Epithelial cell of esophagus (primary cell): Measurements from ENCODE around the gene ITSN1.
A peak's percentile ranks its signal among the peaks of the same experiment; 100 is the strongest.
"Not testable (repeated sequence)": the region's sequence is repeated elsewhere in the genome, so short reads cannot be mapped to it uniquely, and the experiment has no call there.

ENCODE experiments used
- DNase-seq: peaks from one replicate; pipeline ENCODE4 v3.0.0; 2010; ENCODE audit warnings: low read depth
- H3K4me3 ChIP-seq: 2 replicates; pipeline ENCODE4 v1.5.1; 2011; ENCODE audit warnings: mild to moderate bottlenecking, low read length, control low read depth
- CTCF ChIP-seq: IDR thresholded peaks from 2 replicates; pipeline ENCODE4 v1.5.1; 2011; ENCODE audit warnings: low read depth, mild to moderate bottlenecking, low read length, control low read depth, inconsistent platforms; ENCODE audit not compliant: insufficient read depth; ENCODE audit errors: missing control alignments

Gene ITSN1

GRCh38 chr21:33915368-33916199 lies 273.3 kb downstream of the ITSN1 start, which contains the start of gene ATP5PO:
Gene ATP5PO (minus strand): TSS chr21:33915804. CDS start chr21:33915763, 41 bp downstream.
- H3K4me3 ChIP-seq = peak within 1 kb of the TSS; percentile 92
- peak; percentile 2 for TF ChIP-seq CTCF
- peak; percentile 98 for DNase-seq

DNA sequence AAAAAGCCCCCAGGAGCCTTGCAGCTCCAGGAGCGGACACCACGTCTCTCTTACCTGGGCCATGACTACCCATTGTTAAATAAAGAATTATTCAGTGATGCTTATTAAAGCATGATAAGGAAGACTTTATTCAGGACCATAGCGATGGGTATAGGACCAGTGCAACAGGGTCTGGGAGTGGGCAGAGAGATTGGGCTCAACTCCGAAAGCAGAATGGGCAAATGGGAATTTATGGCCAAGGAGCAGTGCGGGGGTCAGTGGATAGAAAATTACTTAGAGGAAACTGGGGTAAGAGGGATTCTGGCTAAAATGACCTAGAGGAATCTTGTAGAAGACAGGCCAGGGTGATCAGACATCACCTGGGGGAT lies 273.9 kb downstream of the ITSN1 start:
- no peak for TF ChIP-seq CTCF
- no peak for DNase-seq
- peak overlapping the region; percentile 92 for H3K4me3 ChIP-seq

- H3K4me3 ChIP-seq = no peak overlapping the region
- no peak for TF ChIP-seq CTCF
- DNase-seq = no peak
Measured at GRCh38 chr21:33917421-33917820, 275.1 kb downstream of the ITSN1 start.

GRCh38 chr21:33924079-33924765 lies 281.9 kb downstream of the ITSN1 start:
- H3K4me3 ChIP-seq = no peak overlapping the region
- peak; percentile 90 for TF ChIP-seq CTCF

DNA sequence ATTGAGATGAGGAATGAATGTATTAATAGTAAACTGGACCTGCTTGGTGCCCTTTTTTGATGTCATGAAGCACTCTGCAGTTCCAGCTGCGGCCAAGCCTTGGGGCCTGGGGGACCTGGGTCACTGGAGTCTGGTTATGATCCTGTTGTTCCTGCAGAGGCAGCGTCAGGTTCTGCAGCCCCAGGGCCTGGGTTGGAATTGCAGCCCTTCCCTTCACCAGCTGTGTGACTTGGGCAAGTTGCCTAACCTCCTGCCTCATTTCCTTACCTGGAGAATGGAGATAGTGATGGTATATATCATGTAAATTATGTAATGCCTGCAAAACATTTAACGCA lies 282.4 kb downstream of the ITSN1 start:
- H3K4me3 ChIP-seq = no peak overlapping the region
- peak; percentile 69 for DNase-seq

More at GRCh38 chr21:33924079-33924765, 281.9 kb downstream of the ITSN1 start:
- DNase-seq = peak; percentile 79

DNA sequence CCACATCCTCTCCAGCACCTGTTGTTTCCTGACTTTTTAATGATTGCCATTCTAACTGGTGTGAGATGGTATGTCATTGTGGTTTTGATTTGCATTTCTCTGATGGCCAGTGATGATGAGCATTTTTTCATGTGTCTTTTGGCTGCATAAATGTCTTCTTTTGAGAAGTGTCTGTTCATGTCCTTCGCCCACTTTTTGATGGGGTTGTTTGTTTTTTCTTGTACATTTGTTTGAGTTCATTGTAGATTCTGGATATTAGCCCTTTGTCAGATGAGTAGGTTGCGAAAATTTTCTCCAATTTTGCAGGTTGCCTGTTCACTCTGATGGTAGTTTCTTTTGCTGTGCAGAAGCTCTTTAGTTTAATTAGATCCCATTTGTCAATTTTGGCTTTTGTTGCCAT lies 283.9 kb downstream of the ITSN1 start:
- not testable (repeated sequence) for DNase-seq, H3K4me3 ChIP-seq

More for the DNA sequence above, 282.4 kb downstream of the ITSN1 start:
- no peak for TF ChIP-seq CTCF

DNA sequence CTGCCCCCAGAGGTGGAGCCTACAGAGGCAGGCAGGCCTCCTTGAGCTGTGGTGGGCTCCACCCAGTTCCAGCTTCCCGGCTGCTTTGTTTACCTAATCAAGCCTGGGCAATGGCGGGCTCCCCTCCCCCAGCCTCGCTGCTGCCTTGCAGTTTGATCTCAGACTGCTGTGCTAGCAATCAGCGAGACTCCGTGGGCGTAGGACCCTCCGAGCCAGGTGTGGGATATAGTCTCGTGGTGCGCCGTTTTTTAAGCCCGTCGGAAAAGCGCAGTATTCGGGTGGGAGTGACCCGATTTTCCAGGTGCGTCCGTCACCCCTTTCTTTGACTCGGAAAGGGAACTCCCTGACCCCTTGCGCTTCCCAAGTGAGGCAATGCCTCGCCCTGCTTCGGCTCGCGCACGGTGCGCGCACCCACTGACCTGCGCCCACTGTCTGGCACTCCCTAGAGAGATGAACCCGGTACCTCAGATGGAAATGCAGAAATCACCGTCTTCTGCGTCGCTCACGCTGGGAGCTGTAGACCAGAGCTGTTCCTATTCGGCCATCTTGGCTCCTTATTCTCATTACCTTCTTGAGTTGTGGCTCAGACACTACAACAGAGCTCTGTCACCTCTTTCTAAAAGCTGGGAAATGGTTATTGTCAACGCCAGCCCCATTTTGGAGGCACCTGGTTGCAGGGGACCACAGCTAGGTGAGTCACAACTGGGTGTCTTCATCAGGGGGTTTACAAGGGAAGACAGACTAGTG lies 288.9 kb downstream of the ITSN1 start:
- H3K4me3 ChIP-seq = peak overlapping the region; percentile 64
- peak; percentile 38 for DNase-seq
